Stomach (tissue), 4 donors: ENCODE results near the gene PLCXD1.

Experiments used
- CTCF ChIP-seq, 7 experiments: fragments of 450-650 bp in 4 of 7; fragments of 200-600 bp in 3 of 7; sonication (generic) in 3 of 7; IDR thresholded peaks; one replicate each; pipeline ENCODE4 v1.5.1; 2016 to 2019; ENCODE audit warnings: antibody characterized with exemption in 7 of 7, control low read depth in 2 of 7, mild to moderate bottlenecking in 1 of 7
- POLR2A ChIP-seq, 4 donors: fragments of 450-650 bp; IDR thresholded peaks; one replicate each; pipeline ENCODE4 v1.6.1; 2016; ENCODE audit warnings: antibody characterized with exemption in 4 of 4, control low read depth in 2 of 4, mild to moderate bottlenecking in 1 of 4, moderate library complexity in 1 of 4

GRCh38 chrX:347351-348117 is 66.4 kb downstream of the PLCXD1 start:
- TF ChIP-seq CTCF (IDR thresholded peaks at IDR 0.05), result no peak
- TF ChIP-seq POLR2A (IDR thresholded peaks at IDR 0.05), result no peak
